B cell (primary cell): ENCODE results near the gene SLU7. TPM values are rescaled to one million over a fixed set of nuclear protein-coding genes. Genes with fewer than 3 reads are reported as not detected.

Source experiments
- ATAC-seq: fragments of 200-7000 bp; cut with Tn5 transposase; one replicate; pipeline ENCODE4 v1.10.0; 2021; ENCODE audit warnings: low read depth, mild to moderate bottlenecking, moderate number of reproducible peaks, moderate library complexity
- CTCF ChIA-PET: fragments of 350-600 bp; sonication (Branson Sonifier 250); formaldehyde crosslinking; loops from one replicate; lab custom pipeline; 2021; ENCODE audit warnings: antibody characterized with exemption, inconsistent platforms; lab: Charles Lee
- POLR2A ChIA-PET: fragments of 350-600 bp; sonication (Branson Sonifier 250); formaldehyde crosslinking; loops from one replicate; lab custom pipeline; 2021; ENCODE audit warnings: antibody characterized with exemption; lab: Charles Lee
- DNase-seq: peaks from one replicate; pipeline ENCODE4 v3.0.0; 2013
- H2AFZ ChIP-seq: 2 replicates; pipeline ENCODE4 v1.6.1; 2012; ENCODE audit warnings: mild to moderate bottlenecking, low read depth, low read length; ENCODE audit not compliant: insufficient read depth, poor library complexity, severe bottlenecking
- H3K27ac ChIP-seq, 2 donors: 1 replicate in 1 of 2; 2 replicates in 1 of 2; pipeline ENCODE4 v1.5.1; 2012 to 2013; ENCODE audit warnings: low read length in 2 of 2, mild to moderate bottlenecking in 2 of 2, moderate library complexity in 1 of 2
- H3K27me3 ChIP-seq, 4 experiments: fragments of 200-600 bp in 1 of 4; sonication (generic) in 1 of 4; replicated peaks in 1 of 4; 1 replicate in 2 of 4; 2 replicates in 2 of 4; pipeline versions ENCODE4 v1.6.1 to v1.7.0; 2013 to 2016; ENCODE audit warnings: low read length in 3 of 4, mild to moderate bottlenecking in 2 of 4, mixed read lengths in 1 of 4, moderate library complexity in 1 of 4; ENCODE audit not compliant: insufficient read depth in 4 of 4, control insufficient read depth in 3 of 4; ENCODE audit errors: control extremely low read depth in 1 of 4
- H3K36me3 ChIP-seq, 2 experiments: replicated peaks in 1 of 2; 1 replicate in 1 of 2; 2 replicates in 1 of 2; pipeline versions ENCODE4 v1.6.1 to v1.7.1; 2013; ENCODE audit warnings: low read length in 1 of 2; ENCODE audit not compliant: insufficient read depth in 2 of 2, control insufficient read depth in 1 of 2; ENCODE audit errors: control extremely low read depth in 1 of 2, extremely low read depth in 1 of 2
- H3K4me1 ChIP-seq, 2 donors: fragments of 200-600 bp in 1 of 2; sonication (generic) in 1 of 2; 1 replicate in 1 of 2; 2 replicates in 1 of 2; pipeline versions ENCODE4 v1.5.1 to v1.6.1; 2013 to 2017; ENCODE audit warnings: low read length in 2 of 2; ENCODE audit not compliant: control insufficient read depth in 2 of 2, insufficient read depth in 2 of 2
- H3K4me2 ChIP-seq: replicated peaks from 2 replicates; pipeline ENCODE3; 2012; ENCODE audit warnings: mild to moderate bottlenecking, low read depth, low read length; ENCODE audit not compliant: poor library complexity, severe bottlenecking
- H3K4me3 ChIP-seq, 5 experiments: fragments of 200-600 bp in 1 of 5; sonication (generic) in 1 of 5; 1 replicate in 3 of 5; 2 replicates in 2 of 5; pipeline versions ENCODE4 v1.5.1 to v1.7.0; 2011 to 2016; ENCODE audit warnings: low read length in 4 of 5, mild to moderate bottlenecking in 4 of 5, low read depth in 2 of 5, control low read depth in 1 of 5, moderate library complexity in 1 of 5; ENCODE audit not compliant: insufficient read depth in 1 of 5; ENCODE audit errors: control extremely low read depth in 1 of 5, extremely low read depth in 1 of 5
- H3K79me2 ChIP-seq: fragments of 200-600 bp; sonication (generic); one replicate; pipeline ENCODE4 v1.6.0; 2016; ENCODE audit warnings: low read length; ENCODE audit not compliant: control insufficient read depth, insufficient read depth
- H3K9ac ChIP-seq: fragments of 200-600 bp; sonication (generic); 2 replicates; pipeline ENCODE4 v1.6.1; 2017; ENCODE audit warnings: mild to moderate bottlenecking, low read length, moderate library complexity
- H3K9me3 ChIP-seq, 3 donors: one replicate each; pipeline versions ENCODE4 v1.6.1 to v1.7.1; 2013; ENCODE audit warnings: low read length in 2 of 3; ENCODE audit not compliant: control insufficient read depth in 2 of 3, insufficient read depth in 1 of 3; ENCODE audit errors: control extremely low read depth in 1 of 3
- H4K20me1 ChIP-seq: 2 replicates; pipeline ENCODE4 v1.6.0; 2012; ENCODE audit warnings: mild to moderate bottlenecking, low read length; ENCODE audit not compliant: insufficient read depth, control insufficient read depth, poor library complexity, severe bottlenecking
- H3K27ac Mint-ChIP-seq: one replicate; pipeline ENCODE4 v1.8.0; 2021; ENCODE audit warnings: mixed read lengths
- H3K27me3 Mint-ChIP-seq: one replicate; pipeline ENCODE4 v1.8.0; 2021; ENCODE audit warnings: mixed read lengths
- H3K4me1 Mint-ChIP-seq: one replicate; pipeline ENCODE4 v1.8.0; 2021; ENCODE audit warnings: mixed read lengths
- H3K4me3 Mint-ChIP-seq: one replicate; pipeline ENCODE4 v1.8.0; 2021; ENCODE audit warnings: mixed read lengths
- H3K9me3 Mint-ChIP-seq: one replicate; pipeline ENCODE4 v1.8.0; 2022; ENCODE audit warnings: mixed read lengths; ENCODE audit not compliant: insufficient read depth
- CTCF ChIP-seq: fragments of 200-600 bp; IDR thresholded peaks from one replicate; pipeline ENCODE4 v1.8.0; 2022; ENCODE audit warnings: antibody characterized with exemption, mild to moderate bottlenecking
- EZH2 ChIP-seq: IDR thresholded peaks from 2 replicates; pipeline ENCODE4 v1.6.1; 2012; ENCODE audit warnings: borderline replicate concordance, low read depth, mild to moderate bottlenecking, moderate library complexity, low read length; ENCODE audit not compliant: insufficient read depth, poor library complexity, severe bottlenecking
- WGBS: methylation state at CpG from one replicate; pipeline ENCODE4 v1.1.5; 2013; ENCODE audit warnings: missing lambda C conversion rate; ENCODE audit not compliant: insufficient coverage; 5-methylcytosine and 5-hydroxymethylcytosine counted together
- intact Hi-C: fragments of 100-400 bp; cut with micrococcal nuclease; formaldehyde crosslinking; loops from one replicate; pipeline ENCODE4 v1.10.0; 2022
- polyA plus RNA-seq: library from polyadenylated mRNA; depleted of rRNA; stranded (reverse); fragments of >200 nt; gene quantifications from 2 replicates; pipeline ENCODE4 v1.2.3, GENCODE V29; 2012
- total RNA-seq, 2 donors: library from RNA; stranded (reverse); fragments of 120-200 nt in 1 of 2; gene quantifications; 1 replicate in 1 of 2; 2 replicates in 1 of 2; pipeline versions ENCODE4 v1.2.3 to v1.2.4, GENCODE V29; 2013 to 2022

Gene SLU7
- total and polyA plus RNA-seq, 2 donors (not counting 1 experiment from before 2014, with no cell fraction given): 30.8 to 68.3 TPM

- Histone ChIP-seq H3K4me3 (no peak overlapping the region), H3K27me3 (no peaks in the 10 kb centered on the region), H3K4me1 (no peaks in the 10 kb centered on the region), H3K79me2 (no peaks in the 10 kb centered on the region), H3K9ac (no peak overlapping the region), H2AFZ (no peak overlapping the region), H4K20me1 (no peaks in the 10 kb centered on the region), H3K27ac (no peak overlapping the region), H3K36me3 (no peaks in the 10 kb centered on the region), H3K4me2 (no peak overlapping the region), H3K9me3 (no peaks in the 10 kb centered on the region)
- Mint-ChIP-seq H3K27me3 (no peaks in the 10 kb centered on the region), H3K9me3 (no peaks in the 10 kb centered on the region), H3K4me1 (peaks cover 8% of the 10 kb centered on the region), H3K4me3 (no peak overlapping the region), H3K27ac (no peak overlapping the region)
- ATAC-seq (no peak), DNase-seq (no peak)
- TF ChIP-seq CTCF: no peak
- TF ChIP-seq EZH2: no peak
- ChIA-PET CTCF (no interaction called here), POLR2A (no interaction called here)
- intact Hi-C loops: no loop called here
Observed at GRCh38 chr5:160445751-160446150, 26.9 kb upstream of the SLU7 start.

GRCh38 chr5:160445132-160445531 is 26.3 kb upstream of the SLU7 start:
- intact Hi-C loops: no loop called here

More at GRCh38 chr5:160445132-160445531, 26.3 kb upstream of the SLU7 start:
- no peaks in the 10 kb centered on the region for H4K20me1 ChIP-seq
- CTCF ChIA-PET: no interaction called here
- no peaks in the 10 kb centered on the region for H3K9me3 ChIP-seq
- no peaks in the 10 kb centered on the region for H3K27me3 ChIP-seq
- Mint-ChIP-seq H3K4me3 (no peak overlapping the region), H3K9me3 (no peaks in the 10 kb centered on the region), H3K27me3 (no peaks in the 10 kb centered on the region), H3K27ac (no peak overlapping the region), H3K4me1 (peaks cover 7% of the 10 kb centered on the region)
- no peaks in the 10 kb centered on the region for H3K79me2 ChIP-seq
- TF ChIP-seq CTCF: no peak
- no peak for TF ChIP-seq EZH2
- WGBS: no CpG with 5 or more reads among the region's 1 CpG
- H3K4me3 ChIP-seq: no peak overlapping the region
- no peaks in the 10 kb centered on the region for H3K36me3 ChIP-seq
- no peak overlapping the region for H2AFZ ChIP-seq
- H3K9ac ChIP-seq: no peak overlapping the region
- ATAC-seq (no peak), DNase-seq (no peak)
- H3K27ac ChIP-seq: no peak overlapping the region
- H3K4me2 ChIP-seq: no peak overlapping the region
- H3K4me1 ChIP-seq: no peaks in the 10 kb centered on the region
- POLR2A ChIA-PET: no interaction called here
